PFSK-1 (cell line): Measurements from ENCODE around the gene DUSP28.

ENCODE experiments used
- FOXP2 ChIP-seq: optimal IDR thresholded peaks from 2 replicates; pipeline ENCODE3; 2011; ENCODE audit warnings: borderline replicate concordance, control low read depth, inconsistent platforms; ENCODE audit not compliant: insufficient read depth; ENCODE audit errors: extremely low read length, extremely low read depth
- POLR2AphosphoS5 ChIP-seq: IDR thresholded peaks from 2 replicates; pipeline ENCODE4 v1.6.1; 2012; ENCODE audit warnings: low read depth, mild to moderate bottlenecking, control low read depth, low read length, moderate library complexity
- REST ChIP-seq, 2 experiments: IDR thresholded peaks; 2 replicates each; pipeline versions ENCODE4 v1.6.1 to v1.8.0; 2011 to 2012; ENCODE audit warnings: low read depth in 2 of 2, low read length in 2 of 2, control low read depth in 1 of 2, inconsistent platforms in 1 of 2, mild to moderate bottlenecking in 1 of 2, moderate library complexity in 1 of 2; ENCODE audit not compliant: insufficient read depth in 1 of 2
- SIN3A ChIP-seq: IDR thresholded peaks from 2 replicates; pipeline ENCODE4 v1.6.1; 2012; ENCODE audit warnings: mild to moderate bottlenecking, low read length, moderate library complexity, borderline replicate concordance; ENCODE audit not compliant: insufficient read depth
- TAF1 ChIP-seq: IDR thresholded peaks from 2 replicates; pipeline ENCODE4 v1.6.1; 2012; ENCODE audit warnings: low read length, control low read depth, borderline replicate concordance; ENCODE audit not compliant: insufficient read depth

DUSP28 gene

GRCh38 chr2:240601061-240601830 is 41.1 kb downstream of the DUSP28 start:
- TF ChIP-seq REST (IDR thresholded peaks at IDR 0.05; ENCODE audit: insufficient read depth in 1 of 2, low read depth in 2 of 2, low read length in 2 of 2) (no peak), FOXP2 (no peak), POLR2AphosphoS5 (no peak), TAF1 (no peak), SIN3A (no peak)

GRCh38 chr2:240601831-240602160 is 41.6 kb downstream of the DUSP28 start:
- TF ChIP-seq SIN3A = no peak
- no peak for TF ChIP-seq TAF1
- no peak for TF ChIP-seq REST (IDR thresholded peaks at IDR 0.05; ENCODE audit: insufficient read depth in 1 of 2, low read depth in 2 of 2, low read length in 2 of 2)
- TF ChIP-seq FOXP2 = no peak
- TF ChIP-seq POLR2AphosphoS5 = no peak

- TF ChIP-seq POLR2AphosphoS5 = no peak
These were observed 42.3 kb downstream of the DUSP28 start for GRCh38 chr2:240602266-240603050.

GRCh38 chr2:240603081-240603835 is 43.1 kb downstream of the DUSP28 start:
- no peak for TF ChIP-seq TAF1
- TF ChIP-seq POLR2AphosphoS5 = no peak
- no peak for TF ChIP-seq FOXP2
- no peak for TF ChIP-seq REST (IDR thresholded peaks at IDR 0.05; ENCODE audit: insufficient read depth in 1 of 2, low read depth in 2 of 2, low read length in 2 of 2)
- no peak for TF ChIP-seq SIN3A

GRCh38 chr2:240603846-240604245 is 43.7 kb downstream of the DUSP28 start:
- no peak for TF ChIP-seq FOXP2
- TF ChIP-seq TAF1 = no peak
- TF ChIP-seq POLR2AphosphoS5 = no peak
- no peak for TF ChIP-seq SIN3A
